Heart left ventricle (tissue), 13 donors: ENCODE measurements around the gene ARHGEF10L.

Source experiments
- POLR2A ChIP-seq, 2 donors: fragments of 450-650 bp; IDR thresholded peaks; one replicate each; pipeline ENCODE4 v1.6.1; 2017; ENCODE audit warnings: antibody characterized with exemption in 2 of 2, mild to moderate bottlenecking in 2 of 2, moderate library complexity in 2 of 2
- TF ChIP-seq, protein P1 (sequence below), 12 donors: fragments of 200-600 bp; sonication (generic) in 4 of 12; IDR thresholded peaks; one replicate each; pipeline versions ENCODE4 v1.5.0 to v1.8.0; 2018 to 2022; ENCODE audit warnings: antibody characterized with exemption in 12 of 12, mild to moderate bottlenecking in 5 of 12
- donor health status: ischemic (EF 13 %, LVEDD 7.1; RV severe dilation, severe dysfunction).
- donor health status: DM: no; HTN: yes; CAD: no.
- donor health status: DM: no; HTN: no; CAD: no.
- donor health status: ischemic (EF 25% LVEDD 6.9; RV normal size, moderate dysfunction).
- donor health status: ischemic (EF 25% LVEDD 5.7; RV mildly dilated, moderate dysfunction).
- donor health status: ischemic (EF 35%, LVEDD 5.7; RV mildly dilated, moderate dysfunction).
- donor health status: nonischemic (EF 11% LVEDD 7.7; RV severe dilation, severe dysfunction).
- donor health status: DM: yes; HTN: yes; CAD: no.
- donor health status: PGD.
- donor health status: ischemic (EF 29% LVEDD 5.4; RV normal size, mild dysfunction).
- donor health status: nonischemic (EF 23%, LVEDD 6.1; RV moderate dilation, normal function).

DNA sequence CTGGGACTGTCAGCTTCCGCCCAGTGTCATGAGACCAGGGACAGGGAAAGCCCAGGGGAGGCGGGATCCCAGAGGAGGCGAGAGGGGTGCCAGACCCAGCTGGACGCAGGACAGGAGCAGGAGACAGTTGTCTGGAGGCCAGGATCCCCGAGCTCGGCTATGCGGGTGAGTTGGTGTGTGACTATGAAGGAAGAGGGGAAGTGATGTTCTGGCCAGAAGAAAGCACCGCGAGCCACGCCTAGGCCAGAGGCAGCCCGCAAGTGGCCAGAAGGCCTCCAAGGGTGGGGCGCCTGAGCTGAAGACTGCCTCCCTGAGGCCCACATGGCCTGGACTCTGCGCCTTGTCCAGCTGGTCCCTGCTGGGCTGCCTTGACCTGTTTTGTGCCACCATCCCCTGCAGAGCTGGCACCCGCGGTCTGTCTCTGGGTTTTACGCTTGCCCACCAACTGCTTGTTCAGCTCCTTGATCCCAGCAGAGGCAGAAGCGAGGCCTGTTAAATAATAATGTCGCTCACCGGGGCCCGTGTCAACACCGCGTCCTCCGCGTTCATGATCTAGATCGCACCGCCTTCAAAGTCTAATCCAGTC lies 130.5 kb downstream of the ARHGEF10L start:
- TF ChIP-seq POLR2A (IDR thresholded peaks at IDR 0.05) = no peak
- TF ChIP-seq, protein P1, sequence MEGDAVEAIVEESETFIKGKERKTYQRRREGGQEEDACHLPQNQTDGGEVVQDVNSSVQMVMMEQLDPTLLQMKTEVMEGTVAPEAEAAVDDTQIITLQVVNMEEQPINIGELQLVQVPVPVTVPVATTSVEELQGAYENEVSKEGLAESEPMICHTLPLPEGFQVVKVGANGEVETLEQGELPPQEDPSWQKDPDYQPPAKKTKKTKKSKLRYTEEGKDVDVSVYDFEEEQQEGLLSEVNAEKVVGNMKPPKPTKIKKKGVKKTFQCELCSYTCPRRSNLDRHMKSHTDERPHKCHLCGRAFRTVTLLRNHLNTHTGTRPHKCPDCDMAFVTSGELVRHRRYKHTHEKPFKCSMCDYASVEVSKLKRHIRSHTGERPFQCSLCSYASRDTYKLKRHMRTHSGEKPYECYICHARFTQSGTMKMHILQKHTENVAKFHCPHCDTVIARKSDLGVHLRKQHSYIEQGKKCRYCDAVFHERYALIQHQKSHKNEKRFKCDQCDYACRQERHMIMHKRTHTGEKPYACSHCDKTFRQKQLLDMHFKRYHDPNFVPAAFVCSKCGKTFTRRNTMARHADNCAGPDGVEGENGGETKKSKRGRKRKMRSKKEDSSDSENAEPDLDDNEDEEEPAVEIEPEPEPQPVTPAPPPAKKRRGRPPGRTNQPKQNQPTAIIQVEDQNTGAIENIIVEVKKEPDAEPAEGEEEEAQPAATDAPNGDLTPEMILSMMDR (IDR thresholded peaks at IDR 0.05) = no peak
